GM18951 (cell line): ENCODE measurements around the gene PIGQ.

Experiments
- POLR2A ChIP-seq: IDR thresholded peaks from 4 replicates; pipeline ENCODE4 v1.6.1; 2011; ENCODE audit warnings: mild to moderate bottlenecking; ENCODE audit not compliant: insufficient read length, insufficient read depth; ENCODE audit errors: extremely low read depth
- in situ Hi-C: fragments of 300-500 bp; cut with MboI; formaldehyde crosslinking; loops from one replicate; pipeline ENCODE4 v1.12.0; 2022; ENCODE audit warnings: low sequenced_read_pairs, mixed read lengths, inconsistent platforms; ENCODE audit not compliant: unreplicated experiment

The PIGQ gene

DNA sequence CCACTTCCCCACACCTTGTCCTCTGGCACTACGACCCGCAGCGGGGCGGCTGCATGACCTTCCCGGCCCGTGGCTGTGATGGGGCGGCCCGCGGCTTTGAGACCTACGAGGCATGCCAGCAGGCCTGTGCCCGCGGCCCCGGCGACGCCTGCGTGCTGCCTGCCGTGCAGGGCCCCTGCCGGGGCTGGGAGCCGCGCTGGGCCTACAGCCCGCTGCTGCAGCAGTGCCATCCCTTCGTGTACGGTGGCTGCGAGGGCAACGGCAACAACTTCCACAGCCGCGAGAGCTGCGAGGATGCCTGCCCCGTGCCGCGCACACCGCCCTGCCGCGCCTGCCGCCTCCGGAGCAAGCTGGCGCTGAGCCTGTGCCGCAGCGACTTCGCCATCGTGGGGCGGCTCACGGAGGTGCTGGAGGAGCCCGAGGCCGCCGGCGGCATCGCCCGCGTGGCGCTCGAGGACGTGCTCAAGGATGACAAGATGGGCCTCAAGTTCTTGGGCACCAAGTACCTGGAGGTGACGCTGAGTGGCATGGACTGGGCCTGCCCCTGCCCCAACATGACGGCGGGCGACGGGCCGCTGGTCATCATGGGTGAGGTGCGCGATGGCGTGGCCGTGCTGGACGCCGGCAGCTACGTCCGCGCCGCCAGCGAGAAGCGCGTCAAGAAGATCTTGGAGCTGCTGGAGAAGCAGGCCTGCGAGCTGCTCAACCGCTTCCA, 63.7 kb downstream of the PIGQ start:
- in situ Hi-C loops, result no loop called here
- TF ChIP-seq POLR2A, result no peak
